MCF 10A (cell line): ENCODE results near the gene GMCL2. TPM values are rescaled to one million over a fixed set of nuclear protein-coding genes. Genes with fewer than 3 reads are reported as not detected.
A peak's percentile ranks its signal among the peaks of the same experiment; 100 is the strongest.
"Not testable (repeated sequence)": the region's sequence is repeated elsewhere in the genome, so short reads cannot be mapped to it uniquely, and the experiment has no call there.

ENCODE experiments used
- BruUV-seq: library from RNA; stranded (reverse); fragments of 400-500 nt; replicated peaks from 2 replicates; lab custom pipeline; 2021; lab: Mats Ljungman, UMichigan
- CTCF ChIA-PET: fragments of 300-600 bp; sonication (Branson Sonifier 250); formaldehyde crosslinking; extraction: SDS; loops from one replicate; lab custom pipeline; 2021; ENCODE audit warnings: antibody characterized with exemption, inconsistent platforms; lab: Yijun Ruan, JAX
- POLR2A ChIA-PET: fragments of 300-600, 350-650 bp; sonication (Branson Sonifier 250); formaldehyde crosslinking; extraction: SDS; loops from one replicate; lab custom pipeline; 2020; ENCODE audit warnings: antibody characterized with exemption, inconsistent platforms; lab: Yijun Ruan, JAX
- DNase-seq: peaks from one replicate; pipeline ENCODE4 v3.0.0-alpha.2; 2018; ENCODE audit not compliant: unreplicated experiment
- H3K27ac Mint-ChIP-seq: one replicate; pipeline ENCODE4 v1.8.0; 2022; ENCODE audit warnings: mild to moderate bottlenecking, low read depth, mixed read lengths; ENCODE audit not compliant: unreplicated experiment
- H3K27me3 Mint-ChIP-seq: one replicate; pipeline ENCODE4 v1.8.0; 2022; ENCODE audit warnings: mixed read lengths; ENCODE audit not compliant: insufficient read depth, unreplicated experiment
- H3K36me3 Mint-ChIP-seq: one replicate; pipeline ENCODE4 v1.8.0; 2022; ENCODE audit warnings: mild to moderate bottlenecking, moderate library complexity, mixed read lengths; ENCODE audit not compliant: insufficient read depth, unreplicated experiment
- H3K4me1 Mint-ChIP-seq: one replicate; pipeline ENCODE4 v1.8.0; 2022; ENCODE audit warnings: mixed read lengths; ENCODE audit not compliant: insufficient read depth, unreplicated experiment
- H3K4me3 Mint-ChIP-seq: one replicate; pipeline ENCODE4 v1.8.0; 2022; ENCODE audit warnings: mild to moderate bottlenecking, moderate library complexity, mixed read lengths; ENCODE audit not compliant: unreplicated experiment
- H3K9me3 Mint-ChIP-seq: one replicate; pipeline ENCODE4 v1.8.0; 2022; ENCODE audit warnings: mixed read lengths; ENCODE audit not compliant: unreplicated experiment
- CTCF ChIP-seq: fragments of 200-600 bp; IDR thresholded peaks from one replicate; pipeline ENCODE4 v1.8.0; 2022; ENCODE audit warnings: antibody characterized with exemption, mild to moderate bottlenecking; ENCODE audit not compliant: unreplicated experiment
- intact Hi-C: fragments of 100-400 bp; cut with micrococcal nuclease; formaldehyde crosslinking; loops from 2 replicates; pipeline ENCODE4 v1.14.1; 2022
- total RNA-seq: library from RNA; stranded (reverse); gene quantifications from 2 replicates; pipeline ENCODE4 v1.2.3, GENCODE V29; 2022

Gene GMCL2
- total RNA-seq, 1 experiment from 2014 or later: not detected

- CTCF ChIA-PET: interaction anchor here (0.6 to 1.2 kb wide), 6 partner anchors 17 to 594 kb away, joined by 3 to 5 read pairs (median 3); no protein-coding TSS in a partner anchor
- no peaks in the 10 kb centered on the region for H3K27me3 Mint-ChIP-seq
Measured at GRCh38 chr5:178201221-178201926, 14.2 kb upstream of the GMCL2 start.

GRCh38 chr5:178199581-178200434 is 12.6 kb upstream of the GMCL2 start:
- peak; percentile 70 for DNase-seq
- Mint-ChIP-seq H3K4me3 (peak overlapping the region; percentile 15), H3K36me3 (peaks cover 9% of the 10 kb centered on the region), H3K27me3 (peaks cover 5% of the 10 kb centered on the region), H3K9me3 (no peaks in the 10 kb centered on the region), H3K4me1 (peaks cover 26% of the 10 kb centered on the region), H3K27ac (no peak overlapping the region)
- ChIA-PET CTCF (interaction anchor here (0.7 to 1.2 kb wide), 7 partner anchors 17 to 1082 kb away, joined by 3 to 4 read pairs (median 3); no protein-coding TSS in a partner anchor), POLR2A (interaction anchor here (0.5 to 3.1 kb wide), 13 partner anchors 8 to 1758 kb away, joined by 3 to 34 read pairs (median 4); partner anchors contain the start of gene NHP2)
- TF ChIP-seq CTCF: no peak
- no TSS peak for BruUV-seq
- intact Hi-C loops: no loop called here

More at GRCh38 chr5:178201221-178201926, 14.2 kb upstream of the GMCL2 start:
- Mint-ChIP-seq H3K27ac (no peak overlapping the region), H3K9me3 (no peaks in the 10 kb centered on the region), H3K36me3 (peaks cover 23% of the 10 kb centered on the region), H3K4me1 (peaks cover 28% of the 10 kb centered on the region), H3K4me3 (no peak overlapping the region)
- intact Hi-C loops: no loop called here
- POLR2A ChIA-PET: interaction anchor here (0.6 to 3.1 kb wide), 8 partner anchors 10 to 1358 kb away, joined by 3 to 34 read pairs (median 4); partner anchors contain the start of gene NHP2
- no TSS peak for BruUV-seq
- no peak for TF ChIP-seq CTCF
- DNase-seq: no peak

GRCh38 chr5:178198706-178199105 is 11.5 kb upstream of the GMCL2 start:
- Mint-ChIP-seq H3K27me3 (peaks cover 12% of the 10 kb centered on the region), H3K36me3 (no peaks in the 10 kb centered on the region), H3K27ac (no peak overlapping the region), H3K4me1 (peaks cover 26% of the 10 kb centered on the region), H3K9me3 (no peaks in the 10 kb centered on the region), H3K4me3 (no peak overlapping the region)
- TF ChIP-seq CTCF: no peak
- CTCF ChIA-PET: interaction anchor here (0.6 to 1.2 kb wide), 2 partner anchors 124 to 726 kb away, joined by 3 to 4 read pairs; no protein-coding TSS in a partner anchor
- POLR2A ChIA-PET: no interaction called here
- intact Hi-C loops: no loop called here
- DNase-seq: no peak
- BruUV-seq: no TSS peak

GRCh38 chr5:178198151-178198550 is 11.0 kb upstream of the GMCL2 start:
- H3K27ac Mint-ChIP-seq, intact Hi-C loops, BruUV-seq, H3K36me3 Mint-ChIP-seq, H3K9me3 Mint-ChIP-seq, POLR2A ChIA-PET, DNase-seq, H3K4me3 Mint-ChIP-seq: not testable (repeated sequence)
- CTCF ChIA-PET: interaction anchor here (0.6 to 1.0 kb wide), 3 partner anchors 121 to 725 kb away, joined by 3 to 4 read pairs (median 3); no protein-coding TSS in a partner anchor
- peaks cover 26% of the 10 kb centered on the region for H3K4me1 Mint-ChIP-seq
- H3K27me3 Mint-ChIP-seq: peaks cover 17% of the 10 kb centered on the region
